NCI-H526 treated with DMSO at 0.1 percent for 48 hours (cell line): ENCODE results near the gene SNAPC1.
A peak's percentile ranks its signal among the peaks of the same experiment; 100 is the strongest.
"Not testable (repeated sequence)": the region's sequence is repeated elsewhere in the genome, so short reads cannot be mapped to it uniquely, and the experiment has no call there.

Source experiments
- DNase-seq: peaks from one replicate; lab custom pipeline; 2025; lab: John Stamatoyannopoulos, UW

SNAPC1 gene

DNA sequence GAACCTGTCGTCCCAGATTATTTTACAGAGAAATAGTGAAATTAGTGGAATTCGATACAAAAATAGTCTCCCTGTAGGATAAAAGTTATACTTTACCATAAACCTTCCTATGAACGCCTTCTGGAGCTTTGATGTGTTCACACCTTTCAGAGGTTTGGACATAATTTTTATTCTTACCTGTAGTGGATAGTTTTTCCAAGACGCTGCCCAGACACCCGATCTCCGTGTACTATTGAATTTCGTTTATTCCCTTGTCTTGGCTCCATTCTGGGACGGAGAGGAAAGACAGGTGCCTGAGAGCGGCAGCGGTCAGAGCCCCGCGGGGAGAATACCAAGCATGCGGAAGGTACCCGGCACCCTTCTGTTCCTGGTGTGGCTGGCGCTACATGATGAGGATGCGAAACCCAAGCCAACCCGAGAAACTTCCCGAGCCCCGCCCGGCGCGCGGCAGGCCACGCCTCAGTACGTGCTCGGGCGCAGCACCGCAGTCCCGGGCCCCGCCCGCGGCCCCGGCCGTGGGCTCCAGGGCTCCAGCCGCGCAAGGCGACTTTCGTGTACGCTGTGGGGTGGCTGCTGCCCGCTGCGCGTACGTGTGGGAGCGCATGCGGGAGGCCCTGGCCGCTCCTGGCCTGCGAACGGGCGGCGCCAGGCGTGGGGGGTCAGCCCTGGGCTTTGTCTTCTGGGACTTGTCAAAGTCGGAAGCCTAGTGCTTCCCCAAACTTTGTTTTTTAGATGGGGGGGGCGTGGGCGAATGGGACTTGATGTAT, 11.3 kb upstream of the SNAPC1 start:
- peak; percentile 57 for DNase-seq

DNA sequence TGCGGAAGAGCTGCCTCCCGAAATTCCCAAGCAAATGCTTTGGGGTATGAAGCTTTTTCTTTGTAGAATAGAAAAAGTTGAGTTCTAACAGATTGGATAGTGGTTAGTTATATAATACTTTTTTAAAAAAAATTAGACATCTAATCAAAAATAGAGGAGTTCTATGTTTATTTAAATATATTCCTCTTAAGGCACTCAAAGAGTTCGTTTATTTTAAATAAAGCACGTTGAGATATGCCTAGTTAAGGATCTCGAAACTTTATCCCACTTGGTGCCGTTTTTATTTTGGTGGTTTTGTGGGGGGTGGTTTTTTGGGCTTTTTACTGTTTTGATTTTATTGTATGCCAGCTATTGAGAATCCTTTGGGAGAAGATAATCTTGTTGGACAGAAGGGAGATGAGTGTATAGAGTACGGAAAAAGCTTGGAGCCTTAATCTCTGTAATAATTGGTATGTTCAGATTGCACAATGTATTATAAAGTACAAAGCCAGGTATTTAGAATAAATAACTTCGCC, 10.7 kb upstream of the SNAPC1 start:
- DNase-seq, result no peak

DNA sequence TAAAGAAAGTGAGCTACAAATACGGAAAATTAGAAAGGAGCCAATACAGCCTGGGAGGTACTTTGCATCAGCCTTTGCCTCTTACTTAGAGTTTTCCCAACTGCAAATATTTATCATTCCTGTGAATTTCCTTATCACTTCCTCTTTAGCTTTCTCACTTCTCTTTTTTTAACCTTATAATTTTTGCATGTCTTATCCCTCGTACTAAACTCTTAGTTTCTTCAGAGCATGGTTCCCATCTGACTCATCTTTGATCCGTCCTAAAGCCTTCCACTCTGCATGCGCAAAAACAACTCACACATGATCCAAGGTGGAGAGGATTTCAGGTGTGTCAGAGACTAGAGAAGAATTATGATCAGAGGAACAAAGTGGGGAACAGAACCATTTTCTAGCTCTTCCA, 9.6 kb upstream of the SNAPC1 start:
- DNase-seq, result no peak

DNA sequence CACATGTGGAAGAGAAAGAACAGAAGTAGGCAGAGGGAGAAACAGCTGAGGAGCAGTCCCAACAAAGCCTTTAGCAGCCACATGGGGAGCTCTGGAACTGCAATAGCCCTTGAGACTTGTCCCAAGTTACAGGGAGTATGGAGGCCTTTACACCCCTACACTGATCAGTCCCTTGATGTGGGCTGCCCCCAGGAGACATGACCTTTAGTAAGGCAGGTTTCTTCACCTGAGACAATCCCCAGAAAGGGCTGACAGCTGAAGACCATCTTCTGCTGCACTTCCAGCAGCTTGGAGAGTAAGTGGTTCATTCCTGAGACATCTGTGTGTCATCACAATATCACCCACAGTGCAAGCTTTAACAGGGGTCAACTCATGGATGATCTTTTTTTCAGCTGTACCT, 8.6 kb upstream of the SNAPC1 start:
- no peak for DNase-seq

DNA sequence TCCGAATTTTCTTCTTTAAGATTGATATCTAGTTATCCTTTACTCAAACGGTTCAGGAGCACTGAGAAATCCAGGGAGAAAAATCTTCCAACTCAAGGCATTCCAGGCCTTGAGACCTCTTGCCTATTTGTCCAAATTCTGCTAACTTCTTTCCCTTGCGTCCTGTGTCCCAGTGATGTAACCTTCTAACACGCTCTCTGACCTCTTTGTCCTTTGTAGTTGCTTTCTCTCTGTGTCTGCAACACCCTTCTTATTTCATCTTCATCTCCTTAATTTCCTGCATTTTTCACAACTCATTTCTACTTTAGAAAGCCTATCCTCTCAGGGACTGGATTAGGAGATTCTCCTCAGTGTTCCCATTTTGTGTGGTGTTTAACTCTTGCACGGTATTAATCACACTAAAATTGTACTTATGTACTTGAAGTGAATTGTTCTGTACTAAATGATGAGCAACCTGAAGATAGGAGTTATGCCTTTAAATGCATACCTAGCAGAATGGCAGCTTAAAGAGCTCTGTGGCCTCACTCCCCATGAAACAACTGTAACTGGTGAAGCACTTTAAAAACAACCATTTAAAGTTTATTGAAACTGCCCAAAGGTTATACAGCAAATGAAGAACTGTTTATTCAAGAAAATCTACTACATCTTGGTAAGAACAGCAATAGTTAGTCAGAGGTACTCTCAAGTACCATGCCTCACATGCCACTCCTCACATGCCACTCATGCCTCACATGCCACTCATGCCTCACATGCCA, 7.4 kb upstream of the SNAPC1 start:
- no peak for DNase-seq

DNA sequence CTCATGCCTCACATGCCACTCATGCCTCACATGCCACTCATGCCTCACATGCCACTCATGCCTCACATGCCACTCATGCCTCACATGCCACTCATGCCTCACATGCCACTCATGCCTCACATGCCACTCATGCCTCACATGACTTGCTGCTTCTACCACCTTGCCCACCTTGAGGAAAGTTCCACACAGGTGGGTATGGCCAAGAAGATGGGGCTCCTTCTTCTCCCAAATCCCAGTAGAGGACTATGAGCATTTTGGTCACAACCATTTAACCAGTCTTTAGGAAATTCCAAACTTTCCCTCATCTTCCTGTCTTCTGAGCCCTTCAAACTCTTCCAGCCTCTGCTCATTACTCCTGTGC, 6.9 kb upstream of the SNAPC1 start:
- DNase-seq, result not testable (repeated sequence)

DNA sequence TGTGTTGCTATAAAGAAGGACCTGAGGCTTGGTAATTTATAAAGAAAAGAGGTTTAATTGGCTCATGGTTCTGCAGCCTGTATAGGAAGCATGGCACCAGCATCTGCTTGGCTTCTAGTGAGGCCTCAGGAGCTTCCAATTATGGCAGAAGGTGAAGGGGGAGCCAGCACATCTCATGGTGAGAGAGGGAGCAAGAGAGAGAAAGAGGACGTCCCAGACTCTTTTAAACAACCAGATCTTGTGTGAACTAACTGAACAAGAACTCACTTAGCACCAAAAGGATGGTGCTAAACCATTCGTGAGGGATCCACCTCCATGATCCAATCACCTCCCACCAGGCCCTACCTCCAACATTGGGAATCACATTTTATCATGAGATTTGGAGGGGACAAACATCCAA, 6.1 kb upstream of the SNAPC1 start:
- no peak for DNase-seq

DNA sequence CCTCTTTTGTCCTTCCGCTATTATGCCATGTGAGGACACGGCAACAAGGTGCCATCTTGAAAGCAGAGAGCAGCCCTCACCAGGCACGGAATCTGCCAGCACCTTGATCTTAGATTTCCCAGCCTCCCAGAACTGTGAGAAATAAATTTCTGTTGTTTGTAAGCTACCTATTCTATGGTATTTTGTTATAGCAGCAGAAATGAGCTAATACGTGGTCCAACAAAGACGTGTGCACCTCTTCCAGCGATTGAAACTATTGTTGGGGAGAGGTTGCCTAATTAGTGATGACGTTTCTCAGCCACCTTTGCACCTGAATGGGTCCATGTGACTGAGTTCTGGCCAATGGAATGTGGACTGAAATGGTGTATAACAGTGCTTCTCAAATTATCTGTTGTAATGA, 2.3 kb upstream of the SNAPC1 start:
- no peak for DNase-seq

DNA sequence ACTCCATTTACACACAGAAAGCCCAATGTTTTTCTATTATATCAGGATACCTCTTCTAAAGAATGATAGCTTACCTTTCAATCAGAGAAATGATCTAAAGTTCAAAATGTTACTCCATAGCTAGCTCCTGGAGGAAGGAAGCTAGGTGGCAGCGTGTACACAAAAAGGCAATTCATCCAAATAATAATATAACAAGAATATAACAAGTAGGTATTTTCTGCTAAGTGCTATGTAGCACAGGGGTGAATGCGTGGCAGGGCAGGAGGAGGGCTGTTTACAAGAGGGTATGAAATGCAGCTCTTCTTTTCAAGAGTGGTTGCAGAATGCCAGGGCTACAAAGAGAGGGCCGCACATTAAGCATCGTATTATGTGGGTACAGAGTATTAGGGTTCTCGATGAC, 663 bp upstream of the SNAPC1 start:
- DNase-seq, result no peak

DNA sequence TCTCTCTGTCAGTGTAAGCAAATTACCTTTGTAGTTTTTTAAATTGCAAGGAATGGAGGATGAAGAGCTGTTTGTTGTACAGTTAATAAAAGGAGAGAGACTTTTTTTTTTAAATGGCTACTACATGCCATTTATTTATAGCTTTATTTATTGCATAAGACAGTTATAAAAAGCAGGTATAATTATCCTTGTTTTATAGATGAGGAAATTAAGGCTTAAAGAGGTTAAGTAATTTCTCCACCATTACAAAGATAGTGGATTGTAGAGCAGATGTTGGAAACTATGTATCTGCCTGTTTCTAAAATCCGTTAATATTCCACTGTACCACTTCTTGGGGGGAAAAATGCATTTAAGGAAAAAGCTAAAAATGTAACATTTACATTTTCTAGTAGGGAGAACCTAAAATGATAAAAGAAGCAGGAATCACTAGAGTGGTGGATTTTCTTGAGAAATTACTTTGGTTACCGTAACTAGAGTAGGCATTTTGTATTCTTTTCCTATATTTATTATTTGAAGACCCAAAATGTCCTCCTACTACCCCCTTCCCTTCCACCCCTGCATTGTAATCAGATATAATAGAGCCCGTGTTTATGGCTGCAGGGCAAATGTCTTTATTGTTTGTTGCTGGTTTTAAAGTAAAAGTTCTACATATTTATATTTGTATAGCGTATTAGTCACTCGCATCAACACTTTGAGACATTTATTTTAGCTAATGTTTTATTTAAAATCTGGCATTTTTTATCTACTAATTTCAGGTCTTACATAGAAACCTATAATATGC, 2.3 kb downstream of the SNAPC1 start:
- DNase-seq, result no peak

DNA sequence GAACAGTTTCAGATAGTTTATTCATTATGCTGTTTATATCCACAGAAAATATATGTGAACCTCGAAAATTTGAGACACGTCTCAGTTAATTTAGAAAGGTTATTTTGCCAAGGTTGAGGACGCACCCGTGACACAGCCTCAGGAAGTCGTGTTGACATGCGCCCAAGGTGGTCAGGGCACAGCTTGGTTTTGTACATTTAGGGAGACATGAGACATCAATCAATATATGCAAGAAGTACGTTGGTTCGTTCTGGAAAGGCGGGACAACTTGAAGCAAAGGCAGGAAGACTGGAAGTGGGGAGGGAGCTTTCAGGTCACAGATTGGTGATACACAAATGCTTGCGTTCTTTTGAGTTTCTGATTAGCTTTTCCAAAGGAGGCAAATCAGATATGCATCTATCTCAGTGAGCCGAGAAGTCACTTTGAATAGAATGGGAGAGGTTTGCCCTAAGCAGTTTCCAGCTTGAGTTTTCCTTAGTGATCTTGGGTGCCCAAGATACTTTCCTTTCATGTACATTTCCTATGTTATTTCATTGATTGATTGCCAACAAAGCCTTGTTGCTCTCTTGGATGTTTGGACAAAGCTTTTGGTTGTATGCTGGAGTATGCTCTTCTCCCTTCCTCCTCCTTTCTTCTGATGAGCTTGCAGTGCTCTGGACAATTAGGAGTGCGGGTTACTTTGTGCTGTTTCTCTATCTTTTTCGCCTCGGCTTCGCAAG, 3.2 kb downstream of the SNAPC1 start:
- DNase-seq, result no peak

DNA sequence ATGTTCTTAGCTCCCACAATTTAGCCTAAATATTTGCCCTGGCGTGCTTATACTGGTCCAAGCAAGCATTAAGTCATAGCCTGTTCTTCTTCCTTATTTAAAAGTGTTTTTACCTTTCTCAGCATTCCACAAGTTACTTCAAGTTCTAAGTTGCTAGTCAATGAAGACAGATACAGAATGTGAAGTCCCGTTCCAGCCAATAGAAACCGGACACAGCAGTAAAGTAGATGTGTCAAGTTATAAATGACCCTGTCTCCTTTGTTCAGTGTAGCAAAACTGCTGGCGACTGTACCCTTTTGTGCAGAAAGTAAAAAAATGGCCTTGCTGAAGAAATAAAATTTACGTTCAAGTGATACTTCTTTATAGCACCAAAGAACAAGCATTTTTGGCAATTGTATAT, 3.9 kb downstream of the SNAPC1 start:
- no peak for DNase-seq

DNA sequence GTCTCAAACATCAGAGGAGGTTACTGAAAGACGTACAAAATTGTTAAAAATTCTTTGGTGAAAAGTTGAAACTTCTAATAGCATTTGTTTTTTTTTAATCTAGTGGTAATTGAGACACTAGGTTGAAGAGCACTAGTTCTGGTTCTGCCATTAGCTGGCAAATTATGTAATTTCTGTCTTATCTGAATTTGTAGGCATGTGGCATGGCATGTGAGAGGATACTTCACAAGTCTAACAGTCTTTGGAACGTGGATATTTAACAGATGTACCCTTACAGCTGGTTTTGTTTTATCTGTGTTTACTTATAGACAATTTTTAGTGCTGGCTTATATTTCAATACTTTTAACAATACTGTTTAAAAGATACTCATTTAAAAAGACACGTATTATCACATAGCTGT, 6.0 kb downstream of the SNAPC1 start:
- no peak for DNase-seq

DNA sequence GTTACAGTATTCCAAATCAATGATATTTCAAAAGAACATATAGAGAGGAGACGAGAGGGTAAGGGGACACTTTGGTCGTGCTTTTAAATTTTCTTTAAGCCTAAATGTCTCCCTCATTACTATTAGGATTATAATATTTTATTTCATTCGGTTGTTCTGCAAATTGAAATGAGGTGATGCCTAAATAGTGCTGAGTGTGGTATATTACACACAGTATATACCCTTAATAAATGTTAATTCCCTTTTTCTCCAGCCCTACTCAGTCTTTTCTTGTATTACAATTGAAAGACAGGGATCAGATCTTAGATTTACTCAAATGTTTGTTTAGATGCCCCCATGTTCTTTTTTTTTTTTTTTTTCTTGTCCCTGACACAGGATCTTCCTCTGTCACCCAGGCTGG, 7.7 kb downstream of the SNAPC1 start:
- no peak for DNase-seq

DNA sequence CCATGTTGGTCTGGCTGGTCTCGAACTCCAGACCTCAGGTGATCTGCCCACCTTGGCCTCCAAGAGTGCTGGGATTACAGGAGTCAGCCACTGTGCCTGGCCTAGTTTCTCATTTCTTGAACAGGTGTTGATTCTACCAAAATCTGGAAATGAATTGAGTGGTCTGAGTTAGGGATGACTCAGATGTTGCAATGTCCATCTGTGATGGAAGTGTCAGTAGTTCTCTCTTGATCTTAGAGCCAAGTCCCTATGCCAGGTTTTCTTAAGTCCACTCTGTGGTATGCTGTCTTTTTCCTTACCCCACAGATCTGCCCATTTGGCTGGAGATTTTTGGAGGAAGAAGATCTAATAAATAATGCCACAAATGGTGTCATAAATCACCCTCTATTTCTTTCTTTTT, 12.6 kb downstream of the SNAPC1 start:
- no peak for DNase-seq

DNA sequence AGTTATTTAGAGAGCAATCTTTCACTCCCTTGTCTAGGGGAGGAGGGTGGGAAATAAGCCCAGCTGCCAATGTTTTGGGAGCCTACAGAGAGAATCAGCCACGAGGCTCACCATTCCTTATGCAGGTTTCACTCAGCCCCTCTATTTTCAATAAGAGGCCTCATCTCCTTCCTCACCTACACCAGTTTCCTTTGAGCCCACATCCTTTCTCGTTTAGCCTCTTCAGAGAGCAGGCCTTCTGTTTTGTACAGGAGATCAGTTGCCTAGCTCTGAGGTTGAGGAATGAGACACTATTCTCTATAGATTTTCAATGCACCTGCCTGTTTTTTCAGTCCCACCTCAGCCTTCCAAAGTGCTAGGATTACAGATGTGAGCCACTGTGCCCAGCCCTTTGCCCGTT, 17.9 kb downstream of the SNAPC1 start:
- DNase-seq, result no peak

DNA sequence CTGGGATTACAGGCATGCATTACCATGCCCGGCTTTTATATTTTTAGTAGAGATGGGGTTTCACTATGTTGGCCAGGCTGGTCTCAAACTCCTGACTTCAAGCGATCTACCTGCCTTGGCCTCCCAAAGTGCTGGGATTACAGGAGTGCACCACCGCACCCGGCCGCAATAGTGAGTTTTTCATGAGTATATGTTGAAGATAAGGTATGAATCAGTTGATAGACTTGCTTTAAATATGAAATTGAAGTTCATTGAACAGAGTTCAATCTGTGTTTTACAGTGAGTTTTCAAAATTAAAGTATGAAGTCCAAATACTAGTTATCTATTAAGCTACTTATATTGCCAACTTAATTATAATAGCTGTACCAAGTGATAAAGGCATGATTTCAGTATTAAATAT, 35.1 kb downstream of the SNAPC1 start:
- DNase-seq, result no peak

DNA sequence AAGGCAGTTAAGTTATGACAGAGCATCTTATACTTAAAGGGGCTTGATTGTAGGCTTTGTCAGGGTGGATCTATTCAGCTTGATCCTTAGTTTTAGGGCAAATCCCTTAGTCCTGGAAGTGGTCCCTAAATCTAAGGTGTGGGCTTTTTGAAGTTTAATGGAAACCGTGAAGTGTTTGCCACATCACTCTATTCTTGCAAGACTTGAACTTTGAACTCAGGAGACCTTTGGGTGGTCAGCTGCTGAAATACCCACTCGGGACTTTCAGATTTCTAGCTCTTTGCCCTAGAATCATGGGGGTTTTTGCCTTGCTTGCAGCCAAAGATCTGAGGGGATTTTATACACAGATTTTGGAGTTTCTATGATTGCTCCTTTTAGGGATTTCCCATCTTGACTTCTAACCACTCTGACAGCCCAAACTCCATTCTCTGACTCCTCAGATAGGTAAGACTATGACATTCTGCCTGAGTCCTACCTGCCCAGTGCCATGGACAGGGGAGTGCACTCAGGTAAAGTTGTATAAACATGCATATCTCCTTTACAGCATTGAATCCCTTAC, 39.9 kb downstream of the SNAPC1 start:
- no peak for DNase-seq

DNA sequence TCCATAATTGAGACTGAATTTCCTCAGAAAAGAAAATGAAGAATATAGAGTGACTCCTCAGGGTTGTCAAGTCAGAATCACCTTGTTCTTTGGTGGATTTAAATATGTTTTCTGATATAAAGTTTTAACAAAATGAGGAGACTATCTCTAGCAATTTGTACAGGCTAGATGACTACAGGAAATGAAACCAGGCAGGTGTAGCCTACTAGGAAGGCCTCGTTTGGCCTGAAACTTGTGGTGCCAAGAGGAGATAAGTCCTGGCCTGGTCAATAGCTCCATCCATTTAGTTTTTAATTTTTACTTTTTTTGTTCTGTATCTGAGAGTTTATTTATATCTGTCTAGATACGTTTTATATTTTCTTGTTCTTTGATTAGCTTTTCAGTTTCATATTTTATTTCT, 41.5 kb downstream of the SNAPC1 start:
- no peak for DNase-seq

DNA sequence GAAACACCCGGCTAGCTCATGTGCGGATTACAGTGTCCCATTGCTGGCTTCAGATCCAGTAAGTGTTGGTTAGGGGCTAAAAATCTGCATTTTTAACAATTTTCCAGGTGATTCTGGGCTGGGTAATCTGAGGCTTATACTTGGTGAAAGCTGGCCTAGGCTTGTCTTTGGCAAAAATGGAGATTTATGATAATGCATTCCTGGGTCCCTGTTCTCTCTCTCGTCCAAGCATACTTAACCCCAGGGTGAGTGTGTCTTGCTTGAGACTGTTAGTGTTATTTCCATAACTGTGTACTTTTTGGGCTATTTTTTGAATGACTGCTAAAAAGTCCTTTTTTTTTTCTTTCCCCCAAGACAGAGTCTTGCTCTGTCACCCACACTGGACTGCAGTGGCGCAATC, 43.2 kb downstream of the SNAPC1 start:
- DNase-seq, result no peak

DNA sequence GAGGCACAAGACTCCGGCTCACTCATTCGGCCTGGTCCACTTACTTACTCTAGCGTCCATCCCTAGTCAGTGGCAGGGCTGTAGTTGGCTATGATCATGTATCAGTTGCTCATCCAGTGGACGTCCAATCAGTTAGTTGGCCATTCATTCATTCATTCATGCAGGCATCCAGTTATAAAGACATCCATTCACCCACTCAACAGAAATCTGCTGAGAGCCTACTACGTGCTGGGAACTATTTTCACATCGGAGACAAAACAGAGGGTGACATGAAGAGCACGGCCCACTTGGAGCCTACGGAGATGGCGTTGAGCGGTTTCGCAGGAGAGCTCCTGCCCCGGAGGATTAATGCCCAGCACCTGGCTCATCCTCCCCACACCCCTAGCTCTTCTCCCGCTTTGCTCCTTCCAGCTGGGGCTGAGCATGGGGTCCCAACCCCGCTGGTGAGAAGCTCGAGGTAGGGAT, 49.7 kb downstream of the SNAPC1 start:
- no peak for DNase-seq
